Vagina (tissue), 2 donors: ENCODE data around the gene ZNF385C. TPM values are rescaled to one million over a fixed set of nuclear protein-coding genes. Genes with fewer than 3 reads are reported as not detected.

Experiments used
- DNase-seq, 2 donors: peaks; one replicate each; pipeline ENCODE4 v3.0.0-alpha.2; 2017; ENCODE audit errors: extremely low spot score in 2 of 2
- H3K27ac ChIP-seq: fragments of 200-600 bp; sonication (generic); one replicate; pipeline ENCODE4 v1.5.1; 2019
- H3K27me3 ChIP-seq: fragments of 200-600 bp; sonication (generic); one replicate; pipeline ENCODE4 v1.5.1; 2019
- H3K36me3 ChIP-seq, 2 donors: fragments of 200-600 bp; sonication (generic); one replicate each; pipeline ENCODE4 v1.5.1; 2017 to 2019
- H3K4me1 ChIP-seq: fragments of 200-600 bp; sonication (generic); one replicate; pipeline ENCODE4 v1.5.1; 2019
- H3K4me3 ChIP-seq, 2 donors: fragments of 200-600 bp; sonication (generic); 1 replicate in 1 of 2; 2 replicates in 1 of 2; pipeline ENCODE4 v1.5.1; 2016 to 2019
- H3K9me3 ChIP-seq: fragments of 200-600 bp; sonication (generic); one replicate; pipeline ENCODE4 v1.5.1; 2019
- CTCF ChIP-seq, 3 experiments: fragments of 450-650 bp in 2 of 3; fragments of 200-600 bp in 1 of 3; sonication (generic) in 1 of 3; IDR thresholded peaks; one replicate each; pipeline ENCODE4 v1.5.1; 2017 to 2019; ENCODE audit warnings: antibody characterized with exemption in 3 of 3, mild to moderate bottlenecking in 2 of 3, moderate library complexity in 2 of 3
- POLR2A ChIP-seq, 2 donors: fragments of 450-650 bp; IDR thresholded peaks; one replicate each; pipeline ENCODE4 v1.6.1; 2017; ENCODE audit warnings: antibody characterized with exemption in 2 of 2, mild to moderate bottlenecking in 2 of 2, moderate library complexity in 2 of 2
- POLR2AphosphoS5 ChIP-seq, 2 donors: sonication (generic); formaldehyde crosslinking; IDR thresholded peaks; one replicate each; pipeline ENCODE4 v1.9.0; 2017; ENCODE audit warnings: antibody characterized with exemption in 2 of 2, mild to moderate bottlenecking in 2 of 2, low read depth in 1 of 2; ENCODE audit not compliant: insufficient read depth in 1 of 2
- intact Hi-C: fragments of 100-400 bp; cut with DNase I; formaldehyde crosslinking; loops from one replicate; pipeline ENCODE4 v1.15.1; 2023
- total RNA-seq: library from RNA; depleted of rRNA; stranded (reverse); fragments of >200 nt; gene quantifications from one replicate; pipeline ENCODE4 v1.2.3, GENCODE V29; 2016

Gene ZNF385C
- total RNA-seq, 1 donor from 2014 or later: 0.49 TPM

- no peak overlapping the region for H3K4me3 ChIP-seq
- no peaks in the 10 kb centered on the region for H3K9me3 ChIP-seq
- intact Hi-C loops: no loop called here
- no peak for DNase-seq
- TF ChIP-seq CTCF (IDR thresholded peaks at IDR 0.05) (no peak), POLR2A (IDR thresholded peaks at IDR 0.05) (no peak), POLR2AphosphoS5 (IDR thresholded peaks at IDR 0.05; ENCODE audit: insufficient read depth in 1 of 2, low read depth in 1 of 2) (no peak)
- no peaks in the 10 kb centered on the region for H3K27me3 ChIP-seq
- H3K4me1 ChIP-seq: peaks cover 28% of the 10 kb centered on the region
- peaks cover 0 to 41% of the 10 kb centered on the region in 2 donors for H3K36me3 ChIP-seq
- no peak overlapping the region for H3K27ac ChIP-seq
Observed at GRCh38 chr17:42124256-42124655, 26.0 kb upstream of the ZNF385C start.

- Histone ChIP-seq H3K27me3 (no peaks in the 10 kb centered on the region), H3K27ac (peak within 1 kb of the TSS; percentile 70), H3K36me3 (peaks cover 0 to 32% of the 10 kb centered on the region in 2 donors), H3K9me3 (no peaks in the 10 kb centered on the region), H3K4me1 (peaks cover 35% of the 10 kb centered on the region), H3K4me3 (peak within 1 kb of the TSS in 1 of 2 donors; percentile 96)
- intact Hi-C loops: no loop called here
- DNase-seq: no peak
- TF ChIP-seq CTCF (IDR thresholded peaks at IDR 0.05) (no peak), POLR2AphosphoS5 (IDR thresholded peaks at IDR 0.05; ENCODE audit: insufficient read depth in 1 of 2, low read depth in 1 of 2) (no peak), POLR2A (IDR thresholded peaks at IDR 0.05) (no peak)
Observed at GRCh38 chr17:42122371-42123303, 24.4 kb upstream of the ZNF385C start, which contains the start of gene HSPB9. TSS of gene HSPB9 (plus strand) at chr17:42122804. CDS start at chr17:42122851, 47 bp downstream.

GRCh38 chr17:42120770-42121769 is 22.8 kb upstream of the ZNF385C start, which contains the start of gene KAT2A:
TSS of gene KAT2A (minus strand) at chr17:42121367. CDS start at chr17:42121304, 63 bp downstream.
- Histone ChIP-seq H3K36me3 (peaks cover 0 to 25% of the 10 kb centered on the region in 2 donors), H3K4me1 (peaks cover 35% of the 10 kb centered on the region), H3K4me3 (peak within 1 kb of the TSS; percentile 86 to 96), H3K9me3 (no peaks in the 10 kb centered on the region), H3K27ac (peak within 1 kb of the TSS; percentile 70), H3K27me3 (no peaks in the 10 kb centered on the region)
- no peak for TF ChIP-seq CTCF (IDR thresholded peaks at IDR 0.05)
- TF ChIP-seq POLR2AphosphoS5 (IDR thresholded peaks at IDR 0.05; ENCODE audit: insufficient read depth in 1 of 2, low read depth in 1 of 2): peak; percentile 55 to 79
- TF ChIP-seq POLR2A (IDR thresholded peaks at IDR 0.05): no peak
- DNase-seq: no peak
- intact Hi-C loops: no loop called here

- Histone ChIP-seq H3K4me1 (peaks cover 35% of the 10 kb centered on the region), H3K9me3 (no peaks in the 10 kb centered on the region), H3K36me3 (peaks cover 0 to 17% of the 10 kb centered on the region in 2 donors), H3K27ac (no peak overlapping the region), H3K27me3 (no peaks in the 10 kb centered on the region), H3K4me3 (peak overlapping the region; percentile 86 to 96)
- intact Hi-C loops: no loop called here
- TF ChIP-seq POLR2AphosphoS5 (IDR thresholded peaks at IDR 0.05; ENCODE audit: insufficient read depth in 1 of 2, low read depth in 1 of 2): no peak
- TF ChIP-seq POLR2A (IDR thresholded peaks at IDR 0.05): no peak
- TF ChIP-seq CTCF (IDR thresholded peaks at IDR 0.05): no peak
- DNase-seq: no peak
Observed at GRCh38 chr17:42120161-42120769, 22.0 kb upstream of the ZNF385C start.
